ENCODE measurements around the gene FAM13C.

FAM13C gene

GRCh38 chr10:59319854-59320253, 42.5 kb downstream of the FAM13C start:
- H3K4me3 ChIP-seq (ENCODE audit: low read depth, low read length) = no peak overlapping the region

DNA sequence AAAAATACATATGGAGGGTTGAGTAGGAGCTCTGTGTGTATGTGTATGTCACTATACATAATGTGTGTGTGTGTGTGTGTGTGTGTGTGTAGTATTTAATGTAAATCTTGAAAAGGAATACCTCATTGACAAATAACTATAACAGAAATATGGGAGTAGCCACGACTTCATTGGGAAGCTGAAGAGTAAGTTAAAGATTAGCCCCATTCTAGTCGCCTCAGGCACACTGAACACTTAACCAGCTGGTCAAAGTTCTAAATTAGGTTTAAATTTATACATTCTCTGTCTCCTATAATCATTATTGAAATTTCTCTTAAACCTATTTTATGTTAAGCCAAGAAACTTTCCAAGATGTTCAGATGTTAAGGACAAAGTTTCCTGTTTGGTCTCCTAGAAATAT, 45.3 kb downstream of the FAM13C start:
- no peak overlapping the region for H3K4me3 ChIP-seq (ENCODE audit: low read depth, low read length)

DNA sequence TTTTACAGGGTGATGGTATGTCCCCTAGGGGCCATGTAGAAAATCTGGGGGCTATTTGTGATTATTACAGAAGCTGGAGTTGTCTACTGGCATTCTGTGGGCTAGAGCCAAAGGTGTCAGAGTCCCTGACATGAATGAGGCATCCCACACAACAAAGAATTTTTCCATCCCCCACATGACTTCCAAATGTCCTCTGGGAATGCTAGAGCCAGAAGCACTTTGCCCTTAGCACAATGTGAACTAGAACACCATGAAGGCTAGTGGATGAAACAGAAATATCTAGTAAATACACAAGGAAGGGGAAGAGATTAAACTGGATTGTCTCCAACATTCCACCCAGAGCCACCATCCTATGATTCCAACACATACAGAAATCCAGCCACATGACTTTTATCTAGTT, 46.9 kb downstream of the FAM13C start:
- H3K4me3 ChIP-seq (ENCODE audit: low read depth, low read length) = no peak overlapping the region

DNA sequence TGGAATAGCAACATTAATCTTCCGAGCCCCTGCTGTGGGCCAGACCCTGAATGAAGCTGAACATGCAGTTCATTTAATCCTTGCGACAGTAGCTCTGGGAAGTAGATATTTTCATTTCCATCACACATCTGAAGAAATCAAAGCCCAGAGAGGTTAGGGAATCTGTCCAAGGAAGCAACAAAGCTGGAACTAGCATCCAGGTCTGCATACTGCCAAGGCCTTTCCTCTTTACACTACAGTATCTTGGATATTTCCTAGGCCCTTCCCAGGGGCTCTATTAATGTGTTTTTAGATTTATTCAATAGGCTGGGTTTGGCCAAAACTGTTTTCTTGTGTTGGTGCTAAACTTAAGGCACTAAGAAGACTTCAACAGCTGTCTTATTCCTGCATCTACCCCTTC, 48.1 kb downstream of the FAM13C start:
- H3K4me3 ChIP-seq (ENCODE audit: low read depth, low read length) = no peak overlapping the region

GRCh38 chr10:59312247-59312646, 50.1 kb downstream of the FAM13C start:
- no peak overlapping the region for H3K4me3 ChIP-seq (ENCODE audit: low read depth, low read length)

- H3K4me3 ChIP-seq (ENCODE audit: low read depth, low read length) = no peak overlapping the region
Measured at GRCh38 chr10:59311025-59311424, 51.3 kb downstream of the FAM13C start.

GRCh38 chr10:59310324-59310914, 51.9 kb downstream of the FAM13C start:
- H3K4me3 ChIP-seq (ENCODE audit: low read depth, low read length) = no peak overlapping the region

GRCh38 chr10:59304521-59305097, 57.7 kb downstream of the FAM13C start:
- H3K4me3 ChIP-seq (ENCODE audit: low read depth, low read length) = no peak overlapping the region

DNA sequence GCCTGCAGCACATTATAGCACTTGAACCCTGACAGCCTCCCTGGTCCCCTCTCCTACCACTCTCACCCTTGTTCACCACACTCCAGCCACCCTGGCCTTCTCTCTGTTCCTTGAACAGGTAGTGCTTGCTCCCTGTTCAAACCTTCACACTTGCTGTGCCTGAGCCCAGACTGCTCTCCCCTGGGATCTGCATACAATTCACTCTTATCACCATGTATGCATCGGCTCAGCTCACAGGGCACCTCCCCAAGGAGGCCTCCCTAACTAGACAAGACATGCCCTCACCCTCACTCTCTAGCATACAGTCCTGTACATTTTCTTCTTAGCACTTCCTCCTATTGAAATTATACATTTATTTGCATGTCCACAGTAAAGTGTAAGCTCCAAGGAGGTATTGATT, 59.3 kb downstream of the FAM13C start:
- H3K4me3 ChIP-seq (ENCODE audit: low read depth, low read length) = no peak overlapping the region

DNA sequence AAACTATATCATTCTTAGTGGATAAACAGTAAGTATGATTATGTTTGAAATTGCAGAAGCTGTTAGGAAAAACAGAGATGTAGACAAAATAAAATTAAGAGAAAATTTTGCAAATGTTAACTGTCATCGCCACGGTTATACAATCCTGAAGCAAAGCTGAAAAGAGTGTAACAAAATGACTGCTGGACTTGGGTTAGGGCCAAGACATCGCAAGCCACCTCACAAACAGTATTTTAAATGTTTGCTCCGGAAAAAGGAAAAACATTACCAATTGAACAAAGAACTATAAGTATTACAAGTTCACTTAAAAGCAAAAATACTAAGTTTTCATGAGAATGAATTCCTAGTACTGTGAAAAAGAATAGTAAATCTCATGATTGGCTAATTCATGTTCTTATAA, 60.0 kb downstream of the FAM13C start:
- no peak overlapping the region for H3K4me3 ChIP-seq (ENCODE audit: low read depth, low read length)

DNA sequence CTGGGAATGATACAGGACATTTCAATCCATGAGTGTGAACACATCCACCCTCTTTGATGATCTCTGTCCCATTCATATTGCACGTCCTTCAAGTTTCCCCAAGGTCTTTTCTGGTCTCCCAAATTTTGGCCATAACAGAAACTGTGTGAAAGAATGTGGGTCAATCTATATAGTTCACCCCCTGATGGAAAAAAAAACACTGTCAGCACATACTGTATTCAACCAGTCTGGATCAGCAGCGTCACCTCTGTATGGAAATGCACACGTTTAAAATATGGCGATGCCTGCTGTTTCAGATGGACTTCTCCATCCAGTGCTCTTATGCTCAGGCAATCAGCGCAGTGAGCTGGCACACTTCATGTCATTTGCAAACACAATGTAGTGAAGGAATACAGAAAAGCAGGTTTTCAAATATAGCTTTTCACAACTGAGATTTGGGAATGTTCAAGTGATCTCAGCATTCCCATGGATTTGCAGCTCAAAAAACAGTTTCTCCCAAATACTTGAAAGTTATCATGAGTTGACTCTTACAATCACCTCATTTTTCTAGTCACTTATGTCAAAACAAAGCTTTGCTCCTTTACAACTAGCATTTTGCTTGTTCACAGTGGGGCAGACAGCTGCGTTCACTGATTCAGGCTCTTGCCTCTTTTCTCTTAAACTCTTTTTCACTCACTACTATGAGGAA, 61.1 kb downstream of the FAM13C start:
- H3K4me3 ChIP-seq (ENCODE audit: low read depth, low read length) = no peak overlapping the region

DNA sequence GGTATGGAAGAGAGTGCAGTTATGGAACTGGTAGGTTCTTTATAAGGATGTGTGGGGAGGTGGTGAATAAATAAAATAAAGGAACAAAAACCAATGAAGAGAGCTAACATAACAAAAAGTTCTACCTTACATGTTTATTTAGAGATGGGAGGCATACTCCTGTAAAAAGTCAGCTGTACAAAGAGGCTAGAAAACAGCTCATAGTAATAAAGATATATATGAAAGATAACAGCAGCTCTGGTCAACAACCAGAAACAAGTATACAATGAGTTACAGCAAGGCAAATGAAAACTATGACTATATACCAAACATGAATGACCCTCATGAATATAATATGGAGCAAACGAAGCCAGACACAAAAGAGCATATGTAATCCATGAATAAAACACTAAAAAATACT, 62.0 kb downstream of the FAM13C start:
- H3K4me3 ChIP-seq (ENCODE audit: low read depth, low read length) = no peak overlapping the region

- no peak overlapping the region for H3K4me3 ChIP-seq (ENCODE audit: low read depth, low read length)
Measured at GRCh38 chr10:59299933-59300332, 62.4 kb downstream of the FAM13C start.

DNA sequence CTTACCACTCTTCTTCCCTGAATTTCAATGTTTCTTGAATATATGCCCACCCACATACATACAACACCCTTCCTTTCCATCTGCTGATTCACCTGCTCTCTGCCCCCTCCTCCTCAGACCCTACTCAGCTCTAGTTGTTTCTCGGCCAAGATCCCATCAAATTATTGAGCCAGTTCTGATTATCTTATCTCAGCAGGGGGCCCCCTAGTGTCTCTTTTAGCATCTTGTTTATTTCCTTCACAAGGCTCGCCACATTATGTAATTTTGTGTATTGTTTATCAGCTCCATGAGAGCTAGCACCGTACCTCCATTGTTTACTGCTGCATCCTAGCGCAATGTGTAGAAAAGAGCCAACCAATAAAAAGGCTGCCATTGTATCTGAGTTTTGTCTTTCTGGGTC, 71.9 kb downstream of the FAM13C start:
- no peak overlapping the region for H3K4me3 ChIP-seq (ENCODE audit: low read depth, low read length)

DNA sequence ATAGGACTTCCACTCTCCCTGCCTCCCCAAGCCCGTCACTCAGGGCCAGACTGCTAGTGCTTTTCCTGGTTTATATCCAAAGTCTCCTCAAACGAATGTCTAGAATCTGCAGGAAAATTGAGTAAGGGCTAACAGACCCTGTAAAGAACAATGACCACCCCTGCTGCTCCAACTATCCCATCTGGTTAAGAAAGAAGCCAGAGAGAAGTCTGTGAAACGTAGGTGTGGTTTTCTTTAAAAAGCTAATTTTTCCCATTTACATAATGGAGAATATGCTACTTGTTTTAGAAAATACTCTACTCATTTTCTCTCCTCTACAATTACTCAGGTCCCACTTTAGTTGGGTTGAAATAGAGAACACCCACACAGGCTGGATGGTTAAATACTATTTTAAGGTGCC, 72.5 kb downstream of the FAM13C start:
- H3K4me3 ChIP-seq (ENCODE audit: low read depth, low read length) = no peak overlapping the region

GRCh38 chr10:59287587-59288255, 74.6 kb downstream of the FAM13C start:
- no peak overlapping the region for H3K4me3 ChIP-seq (ENCODE audit: low read depth, low read length)

- H3K4me3 ChIP-seq (ENCODE audit: low read depth, low read length) = no peak overlapping the region
Measured at GRCh38 chr10:59285848-59286247, 76.5 kb downstream of the FAM13C start.

DNA sequence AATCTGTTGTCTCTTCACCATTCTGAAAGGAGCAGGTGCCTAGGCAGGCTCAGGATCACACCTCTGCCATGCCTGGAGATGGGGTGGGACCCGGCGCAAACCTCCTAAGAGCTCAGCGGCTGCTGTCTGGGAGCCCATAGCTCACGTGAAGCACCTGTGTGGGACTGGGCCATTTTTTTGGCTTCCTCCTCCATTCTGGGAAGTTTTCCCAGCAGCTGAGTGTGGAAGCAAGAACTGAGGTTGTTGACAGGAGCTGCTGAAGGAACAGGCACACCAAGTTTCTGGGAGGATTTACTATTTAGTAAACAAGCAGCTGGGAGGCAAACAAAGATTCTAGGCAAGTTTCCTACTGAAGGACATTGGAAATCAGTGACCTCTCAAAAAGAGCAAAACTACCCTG, 77.3 kb downstream of the FAM13C start:
- no peak overlapping the region for H3K4me3 ChIP-seq (ENCODE audit: low read depth, low read length)

- H3K4me3 ChIP-seq (ENCODE audit: low read depth, low read length) = no peak overlapping the region
Measured at GRCh38 chr10:59284118-59284975, 78.0 kb downstream of the FAM13C start.

GRCh38 chr10:59283456-59284091, 78.8 kb downstream of the FAM13C start:
- H3K4me3 ChIP-seq (ENCODE audit: low read depth, low read length) = no peak overlapping the region

- no peak overlapping the region for H3K4me3 ChIP-seq (ENCODE audit: low read depth, low read length)
Measured at GRCh38 chr10:59281861-59282260, 80.5 kb downstream of the FAM13C start.
